Tibial nerve (tissue), 4 donors: ENCODE results near the gene PRKG1.

Source experiments
- CTCF ChIP-seq, 5 experiments: fragments of 200-600 bp in 3 of 5; fragments of 450-650 bp in 2 of 5; sonication (generic) in 3 of 5; IDR thresholded peaks; one replicate each; pipeline ENCODE4 v1.5.1; 2016 to 2019; ENCODE audit warnings: antibody characterized with exemption in 5 of 5, mild to moderate bottlenecking in 3 of 5, moderate library complexity in 2 of 5
- EP300 ChIP-seq, 2 donors: sonication (generic); formaldehyde crosslinking; IDR thresholded peaks; one replicate each; pipeline ENCODE4 v1.6.1; 2017; ENCODE audit warnings: antibody characterized with exemption in 2 of 2, mild to moderate bottlenecking in 1 of 2
- POLR2A ChIP-seq, 2 donors: fragments of 450-650 bp; IDR thresholded peaks; one replicate each; pipeline ENCODE4 v1.6.1; 2017; ENCODE audit warnings: antibody characterized with exemption in 2 of 2, mild to moderate bottlenecking in 2 of 2, moderate library complexity in 2 of 2

GRCh38 chr10:51113007-51113406 lies 38.7 kb downstream of the PRKG1 start:
- TF ChIP-seq CTCF (IDR thresholded peaks at IDR 0.05) = no peak
- no peak for TF ChIP-seq EP300 (IDR thresholded peaks at IDR 0.05)
- TF ChIP-seq POLR2A (IDR thresholded peaks at IDR 0.05) = no peak
